ENCODE data around the gene CHSY1. TPM values are rescaled to one million over a fixed set of nuclear protein-coding genes. Genes with fewer than 3 reads are reported as not detected.

CHSY1 gene
- total RNA-seq, 6 experiments from 2014 or later = 4.9 to 12.6 (median 7.2) TPM

GRCh38 chr15:101252836-101253235 lies 988 bp upstream of the CHSY1 start:
- ATAC-seq (no peak), DNase-seq (no peak)
- Histone ChIP-seq H3K4me1 (peaks cover 0 to 21% (median 0%) of the 10 kb centered on the region in 4 donors), H3K9me3 (no peaks in the 10 kb centered on the region), H3K4me3 (peak overlapping the region; percentile 48 to 91 (median 78)), H3K27me3 (no peaks in the 10 kb centered on the region), H3K36me3 (no peaks in the 10 kb centered on the region), H3K27ac (peak overlapping the region; percentile 58 to 78 (median 75))
- 23% methylated on average over 3 of the region's 3 CpGs for WGBS (ENCODE audit: insufficient coverage, low coverage, low lambda C conversion rate, missing lambda C conversion rate)
- TF ChIP-seq POLR2A (IDR thresholded peaks at IDR 0.05) = no peak
- no peak for TF ChIP-seq CTCF (IDR thresholded peaks at IDR 0.05)
- intact Hi-C loops (cut with DNase I) = loop anchor here in 1 of 2 donors (5.0 kb wide), 1 partner anchor 166 kb away; no protein-coding TSS in a partner anchor

- peaks cover 0 to 21% (median 0%) of the 10 kb centered on the region in 4 donors for H3K4me1 ChIP-seq
- peak overlapping the region; percentile 64 to 78 (median 75) for H3K27ac ChIP-seq
- DNase-seq (peak in 1 of 3 donors; percentile 43), ATAC-seq (peak; percentile 20 to 73 (median 58))
- no peaks in the 10 kb centered on the region for H3K27me3 ChIP-seq
- H3K36me3 ChIP-seq = no peaks in the 10 kb centered on the region
- whole genome bisulfite sequencing (ENCODE audit: insufficient coverage, low coverage, low lambda C conversion rate, missing lambda C conversion rate) = 0% methylated on average over 1 of the region's 150 CpGs
- TF ChIP-seq POLR2A (IDR thresholded peaks at IDR 0.05) (no peak), CTCF (IDR thresholded peaks at IDR 0.05) (peak in 1 of 4 donors; percentile 11)
- H3K9me3 ChIP-seq = no peaks in the 10 kb centered on the region
- intact Hi-C loops (cut with DNase I) = loop anchor here in 1 of 2 donors (5.0 kb wide), 1 partner anchor 164 kb away; no protein-coding TSS in a partner anchor
- H3K4me3 ChIP-seq = peak overlapping the region; percentile 78 to 91 (median 80)
Measured at GRCh38 chr15:101250873-101251829, 697 bp downstream of the CHSY1 start.

GRCh38 chr15:101250341-101250831 lies 1.5 kb downstream of the CHSY1 start:
- Histone ChIP-seq H3K27ac (peak overlapping the region in 2 of 3 donors; percentile 24 to 64), H3K36me3 (no peaks in the 10 kb centered on the region), H3K4me1 (peaks cover 0 to 21% (median 0%) of the 10 kb centered on the region in 4 donors), H3K27me3 (no peaks in the 10 kb centered on the region), H3K4me3 (peak overlapping the region; percentile 69 to 80 (median 76)), H3K9me3 (no peaks in the 10 kb centered on the region)
- ATAC-seq (no peak), DNase-seq (no peak)
- intact Hi-C loops (cut with DNase I) = loop anchor here in 1 of 2 donors (5.0 kb wide), 1 partner anchor 163 kb away; no protein-coding TSS in a partner anchor
- WGBS (ENCODE audit: insufficient coverage, low coverage, low lambda C conversion rate, missing lambda C conversion rate) = 16% methylated on average over 6 of the region's 6 CpGs
- TF ChIP-seq CTCF (IDR thresholded peaks at IDR 0.05) (peak in 1 of 4 donors; percentile 3), POLR2A (IDR thresholded peaks at IDR 0.05) (no peak)

- Histone ChIP-seq H3K4me1 (peaks cover 0 to 21% (median 0%) of the 10 kb centered on the region in 4 donors), H3K36me3 (no peaks in the 10 kb centered on the region), H3K9me3 (no peaks in the 10 kb centered on the region), H3K4me3 (no peak overlapping the region), H3K27ac (no peak overlapping the region), H3K27me3 (no peaks in the 10 kb centered on the region)
- no peak for DNase-seq
- TF ChIP-seq CTCF (IDR thresholded peaks at IDR 0.05) (no peak), POLR2A (IDR thresholded peaks at IDR 0.05) (no peak)
- ATAC-seq = no peak
- WGBS (ENCODE audit: insufficient coverage, low coverage, low lambda C conversion rate, missing lambda C conversion rate) = 47% methylated on average over 3 of the region's 3 CpGs
- intact Hi-C loops (cut with DNase I) = no loop called here
Measured at GRCh38 chr15:101248274-101248673, 3.6 kb downstream of the CHSY1 start.

Measured in right lobe of liver (tissue), 6 donors.